Ishikawa (cell line): ENCODE results near the gene PSMB2.

ENCODE experiments used
- CEBPB ChIP-seq: IDR thresholded peaks from 2 replicates; pipeline ENCODE4 v1.6.1; 2012
- EGR1 ChIP-seq: IDR thresholded peaks from 2 replicates; pipeline ENCODE4 v1.6.1; 2012
- EP300 ChIP-seq: IDR thresholded peaks from 2 replicates; pipeline ENCODE4 v1.6.1; 2012; ENCODE audit warnings: borderline replicate concordance
- FOXM1 ChIP-seq: IDR thresholded peaks from 2 replicates; pipeline ENCODE4 v1.6.1; 2012; ENCODE audit warnings: low read depth, borderline replicate concordance
- TAF1 ChIP-seq: IDR thresholded peaks from 2 replicates; pipeline ENCODE4 v1.6.1; 2012; ENCODE audit warnings: low read depth, mild to moderate bottlenecking
- TCF12 ChIP-seq: IDR thresholded peaks from 2 replicates; pipeline ENCODE4 v1.6.1; 2012; ENCODE audit warnings: low read depth
- YY1 ChIP-seq: IDR thresholded peaks from 2 replicates; pipeline ENCODE4 v1.6.1; 2012; ENCODE audit warnings: low read depth
- TF ChIP-seq, protein P1 (sequence below): IDR thresholded peaks from 2 replicates; pipeline ENCODE4 v1.6.1; 2012
- TF ChIP-seq, protein P2 (sequence below): IDR thresholded peaks from 2 replicates; pipeline ENCODE4 v1.6.1; 2012
- TF ChIP-seq, protein P3 (sequence below): IDR thresholded peaks from 2 replicates; pipeline ENCODE4 v1.6.1; 2012; ENCODE audit warnings: low read depth, mild to moderate bottlenecking

DNA sequence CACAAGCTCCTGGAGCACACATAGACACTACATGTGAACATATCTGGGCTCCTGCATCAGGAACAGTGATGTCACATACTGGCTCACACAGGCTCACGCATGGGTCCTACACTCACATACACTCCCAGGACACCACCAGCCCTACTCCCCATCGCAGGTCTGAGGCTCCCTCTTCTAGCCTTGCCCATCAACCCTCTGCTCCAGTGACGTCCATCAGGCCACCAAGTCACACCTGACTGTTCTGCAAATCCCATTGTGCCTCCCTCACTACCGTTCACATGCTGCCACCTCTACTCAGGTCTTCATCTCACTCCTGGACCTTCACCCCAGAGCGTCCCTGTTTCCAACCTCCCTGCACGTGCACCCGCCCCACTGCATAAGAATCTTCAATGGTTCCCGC is 50.1 kb downstream of the PSMB2 start:
- TF ChIP-seq TCF12: no peak
- TF ChIP-seq YY1: no peak
- TF ChIP-seq, protein P1, sequence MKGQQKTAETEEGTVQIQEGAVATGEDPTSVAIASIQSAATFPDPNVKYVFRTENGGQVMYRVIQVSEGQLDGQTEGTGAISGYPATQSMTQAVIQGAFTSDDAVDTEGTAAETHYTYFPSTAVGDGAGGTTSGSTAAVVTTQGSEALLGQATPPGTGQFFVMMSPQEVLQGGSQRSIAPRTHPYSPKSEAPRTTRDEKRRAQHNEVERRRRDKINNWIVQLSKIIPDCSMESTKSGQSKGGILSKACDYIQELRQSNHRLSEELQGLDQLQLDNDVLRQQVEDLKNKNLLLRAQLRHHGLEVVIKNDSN: no peak
- no peak for TF ChIP-seq EGR1
- no peak for TF ChIP-seq CEBPB
- no peak for TF ChIP-seq FOXM1
- TF ChIP-seq EP300: no peak
- TF ChIP-seq, protein P2, sequence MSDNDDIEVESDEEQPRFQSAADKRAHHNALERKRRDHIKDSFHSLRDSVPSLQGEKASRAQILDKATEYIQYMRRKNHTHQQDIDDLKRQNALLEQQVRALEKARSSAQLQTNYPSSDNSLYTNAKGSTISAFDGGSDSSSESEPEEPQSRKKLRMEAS: no peak
- TF ChIP-seq, protein P3, sequence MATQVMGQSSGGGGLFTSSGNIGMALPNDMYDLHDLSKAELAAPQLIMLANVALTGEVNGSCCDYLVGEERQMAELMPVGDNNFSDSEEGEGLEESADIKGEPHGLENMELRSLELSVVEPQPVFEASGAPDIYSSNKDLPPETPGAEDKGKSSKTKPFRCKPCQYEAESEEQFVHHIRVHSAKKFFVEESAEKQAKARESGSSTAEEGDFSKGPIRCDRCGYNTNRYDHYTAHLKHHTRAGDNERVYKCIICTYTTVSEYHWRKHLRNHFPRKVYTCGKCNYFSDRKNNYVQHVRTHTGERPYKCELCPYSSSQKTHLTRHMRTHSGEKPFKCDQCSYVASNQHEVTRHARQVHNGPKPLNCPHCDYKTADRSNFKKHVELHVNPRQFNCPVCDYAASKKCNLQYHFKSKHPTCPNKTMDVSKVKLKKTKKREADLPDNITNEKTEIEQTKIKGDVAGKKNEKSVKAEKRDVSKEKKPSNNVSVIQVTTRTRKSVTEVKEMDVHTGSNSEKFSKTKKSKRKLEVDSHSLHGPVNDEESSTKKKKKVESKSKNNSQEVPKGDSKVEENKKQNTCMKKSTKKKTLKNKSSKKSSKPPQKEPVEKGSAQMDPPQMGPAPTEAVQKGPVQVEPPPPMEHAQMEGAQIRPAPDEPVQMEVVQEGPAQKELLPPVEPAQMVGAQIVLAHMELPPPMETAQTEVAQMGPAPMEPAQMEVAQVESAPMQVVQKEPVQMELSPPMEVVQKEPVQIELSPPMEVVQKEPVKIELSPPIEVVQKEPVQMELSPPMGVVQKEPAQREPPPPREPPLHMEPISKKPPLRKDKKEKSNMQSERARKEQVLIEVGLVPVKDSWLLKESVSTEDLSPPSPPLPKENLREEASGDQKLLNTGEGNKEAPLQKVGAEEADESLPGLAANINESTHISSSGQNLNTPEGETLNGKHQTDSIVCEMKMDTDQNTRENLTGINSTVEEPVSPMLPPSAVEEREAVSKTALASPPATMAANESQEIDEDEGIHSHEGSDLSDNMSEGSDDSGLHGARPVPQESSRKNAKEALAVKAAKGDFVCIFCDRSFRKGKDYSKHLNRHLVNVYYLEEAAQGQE: no peak
- no peak for TF ChIP-seq TAF1
